CD4-positive, alpha-beta T cell (primary cell): ENCODE data around the gene ZBTB47. TPM values are rescaled to one million over a fixed set of nuclear protein-coding genes. Genes with fewer than 3 reads are reported as not detected.
A peak's percentile ranks its signal among the peaks of the same experiment; 100 is the strongest.

Experiments used
- ATAC-seq: fragments of 200-7000 bp; cut with Tn5 transposase; one replicate; pipeline ENCODE4 v1.10.0; 2022; ENCODE audit warnings: mild to moderate bottlenecking; ENCODE audit not compliant: poor library complexity
- CTCF ChIA-PET: fragments of 350-600 bp; sonication (Branson Sonifier 250); formaldehyde crosslinking; loops from one replicate; lab custom pipeline; 2021; ENCODE audit warnings: antibody characterized with exemption, inconsistent platforms; lab: Charles Lee
- POLR2A ChIA-PET: fragments of 350-600 bp; sonication (Branson Sonifier 250); formaldehyde crosslinking; loops from one replicate; lab custom pipeline; 2021; ENCODE audit warnings: antibody characterized with exemption, inconsistent platforms; lab: Charles Lee
- DNase-seq, 14 experiments: peaks; one replicate each; pipeline ENCODE4 v3.0.0-alpha.2; 2013 to 2020; ENCODE audit warnings: mixed read lengths in 2 of 14
- H3K27ac ChIP-seq, 2 donors: one replicate each; pipeline versions ENCODE4 v1.5.1 to v1.7.0; 2013; ENCODE audit warnings: low read length in 2 of 2, low read depth in 1 of 2, mild to moderate bottlenecking in 1 of 2
- H3K27me3 ChIP-seq, 2 experiments: 1 replicate in 1 of 2; 2 replicates in 1 of 2; pipeline versions ENCODE4 v1.6.1 to v1.7.0; 2013; ENCODE audit warnings: low read length in 2 of 2, control low read depth in 1 of 2, mild to moderate bottlenecking in 1 of 2, moderate library complexity in 1 of 2; ENCODE audit not compliant: insufficient read depth in 2 of 2, control insufficient read depth in 1 of 2
- H3K36me3 ChIP-seq: one replicate; pipeline ENCODE4 v1.6.1; 2013; ENCODE audit warnings: low read length, control low read depth; ENCODE audit not compliant: insufficient read depth
- H3K4me1 ChIP-seq: one replicate; pipeline ENCODE4 v1.6.1; 2013; ENCODE audit warnings: low read length, control low read depth; ENCODE audit not compliant: insufficient read depth
- H3K4me3 ChIP-seq: one replicate; pipeline ENCODE4 v1.5.1; 2013; ENCODE audit warnings: mild to moderate bottlenecking, low read length, moderate library complexity
- H3K9me3 ChIP-seq, 2 experiments: 1 replicate in 1 of 2; 2 replicates in 1 of 2; pipeline versions ENCODE4 v1.6.1 to v1.7.0; 2013; ENCODE audit warnings: low read length in 2 of 2, mild to moderate bottlenecking in 2 of 2, control low read depth in 1 of 2, moderate library complexity in 1 of 2; ENCODE audit not compliant: control insufficient read depth in 1 of 2, insufficient read depth in 1 of 2
- H3K27ac Mint-ChIP-seq: one replicate; pipeline ENCODE4 v1.8.0; 2020; ENCODE audit warnings: mixed read lengths
- H3K27me3 Mint-ChIP-seq: one replicate; pipeline ENCODE4 v1.8.0; 2021; ENCODE audit warnings: mixed read lengths
- H3K36me3 Mint-ChIP-seq: one replicate; pipeline ENCODE4 v1.8.0; 2021; ENCODE audit warnings: low read depth, mixed read lengths
- H3K4me1 Mint-ChIP-seq: one replicate; pipeline ENCODE4 v1.8.0; 2021; ENCODE audit warnings: low read depth, mixed read lengths
- H3K4me3 Mint-ChIP-seq: one replicate; pipeline ENCODE4 v1.8.0; 2020; ENCODE audit warnings: mild to moderate bottlenecking, mixed read lengths
- H3K9me3 Mint-ChIP-seq: one replicate; pipeline ENCODE4 v1.8.0; 2020; ENCODE audit warnings: mixed read lengths
- intact Hi-C, 2 experiments: fragments of 100-400 bp; cut with DNase I in 1 of 2; cut with micrococcal nuclease in 1 of 2; formaldehyde crosslinking; loops; one replicate each; pipeline versions ENCODE4 v1.15.1 to v1.9.0; 2023 to 2025; cut with DNase I, micrococcal nuclease
- total RNA-seq, 174 experiments: library from RNA in 2 of 174; stranded (reverse) in 2 of 174; gene quantifications; one replicate each; pipeline ENCODE4 v1.2.3 and lab custom pipeline; 2021 to 2026
- TF ChIP-seq, protein P1 (sequence below): fragments of 200-600 bp; IDR thresholded peaks from one replicate; pipeline ENCODE4 v1.8.0; 2022; ENCODE audit warnings: antibody characterized with exemption, mild to moderate bottlenecking

ZBTB47 gene
- total RNA-seq, 2 experiments from 2014 or later, result 0.47 to 0.80 TPM

- intact Hi-C loops, result loop anchor here in 1 of 2 experiments (5.0 kb wide), 1 partner anchor 34 kb away; no protein-coding TSS in a partner anchor
- Mint-ChIP-seq H3K27ac (peak overlapping the region; percentile 37), H3K9me3 (no peaks in the 10 kb centered on the region), H3K4me1 (peaks cover 73% of the 10 kb centered on the region), H3K27me3 (no peaks in the 10 kb centered on the region), H3K36me3 (peaks cover 62% of the 10 kb centered on the region), H3K4me3 (peak overlapping the region; percentile 1)
- no peaks in the 10 kb centered on the region for H3K27me3 ChIP-seq
- peak; percentile 48 for ATAC-seq
- TF ChIP-seq, protein P1, sequence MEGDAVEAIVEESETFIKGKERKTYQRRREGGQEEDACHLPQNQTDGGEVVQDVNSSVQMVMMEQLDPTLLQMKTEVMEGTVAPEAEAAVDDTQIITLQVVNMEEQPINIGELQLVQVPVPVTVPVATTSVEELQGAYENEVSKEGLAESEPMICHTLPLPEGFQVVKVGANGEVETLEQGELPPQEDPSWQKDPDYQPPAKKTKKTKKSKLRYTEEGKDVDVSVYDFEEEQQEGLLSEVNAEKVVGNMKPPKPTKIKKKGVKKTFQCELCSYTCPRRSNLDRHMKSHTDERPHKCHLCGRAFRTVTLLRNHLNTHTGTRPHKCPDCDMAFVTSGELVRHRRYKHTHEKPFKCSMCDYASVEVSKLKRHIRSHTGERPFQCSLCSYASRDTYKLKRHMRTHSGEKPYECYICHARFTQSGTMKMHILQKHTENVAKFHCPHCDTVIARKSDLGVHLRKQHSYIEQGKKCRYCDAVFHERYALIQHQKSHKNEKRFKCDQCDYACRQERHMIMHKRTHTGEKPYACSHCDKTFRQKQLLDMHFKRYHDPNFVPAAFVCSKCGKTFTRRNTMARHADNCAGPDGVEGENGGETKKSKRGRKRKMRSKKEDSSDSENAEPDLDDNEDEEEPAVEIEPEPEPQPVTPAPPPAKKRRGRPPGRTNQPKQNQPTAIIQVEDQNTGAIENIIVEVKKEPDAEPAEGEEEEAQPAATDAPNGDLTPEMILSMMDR, result peak; percentile 46
- ChIA-PET POLR2A (interaction anchor here (1.1 to 4.4 kb wide), 3 partner anchors 13 to 31 kb away, joined by 4 to 17 read pairs (median 8); partner anchors contain the start of genes NKTR, SEC22C and SS18L2), CTCF (interaction anchor here (0.7 to 2.0 kb wide), 14 partner anchors 12 to 111 kb away, joined by 3 to 20 read pairs (median 4); partner anchors contain the start of genes NKTR, SEC22C, SS18L2 and VIPR1)
- no peak overlapping the region for H3K27ac ChIP-seq
- H3K9me3 ChIP-seq, result no peaks in the 10 kb centered on the region
- no peak overlapping the region for H3K4me3 ChIP-seq
- peaks cover 17% of the 10 kb centered on the region for H3K4me1 ChIP-seq
- peaks cover 23% of the 10 kb centered on the region for H3K36me3 ChIP-seq
- DNase-seq, result peak in 3 of 14 experiments; percentile 27 to 51 (median 37)
Observed at GRCh38 chr3:42613462-42613861, 40.0 kb upstream of the ZBTB47 start.

GRCh38 chr3:42631620-42632019 is 21.9 kb upstream of the ZBTB47 start:
- peak overlapping the region; percentile 3 for H3K27ac Mint-ChIP-seq

DNA sequence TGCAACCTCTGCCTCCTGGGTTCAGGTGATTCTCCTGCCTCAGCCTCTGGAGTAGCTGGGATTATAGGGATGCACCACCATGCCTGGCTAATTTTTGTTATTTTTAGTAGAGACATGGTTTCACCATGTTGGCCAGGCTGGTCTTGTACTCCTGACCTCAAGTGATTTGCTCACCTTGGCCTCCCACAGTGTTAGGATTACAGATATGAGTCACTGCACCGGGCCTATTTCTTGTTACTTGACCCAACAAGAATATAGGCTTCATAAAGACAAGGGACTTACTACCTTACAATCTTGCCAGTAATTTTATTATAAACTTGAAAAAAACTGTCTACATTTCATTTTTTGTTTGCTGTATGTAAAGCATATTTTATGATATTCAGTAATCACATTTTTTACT is 21.4 kb upstream of the ZBTB47 start:
- intact Hi-C loops, result loop anchor here in 1 of 2 experiments (10.0 kb wide), 1 partner anchor 47 kb away; the partner anchor contains the start of gene SEC22C
- no peaks in the 10 kb centered on the region for H3K9me3 ChIP-seq
- Mint-ChIP-seq H3K4me3 (no peak overlapping the region), H3K27ac (no peak overlapping the region), H3K4me1 (peaks cover 4% of the 10 kb centered on the region), H3K27me3 (no peaks in the 10 kb centered on the region), H3K36me3 (peaks cover 75% of the 10 kb centered on the region), H3K9me3 (no peaks in the 10 kb centered on the region)
- peaks cover 82% of the 10 kb centered on the region for H3K36me3 ChIP-seq
- H3K4me1 ChIP-seq, result no peaks in the 10 kb centered on the region
- no peak overlapping the region for H3K27ac ChIP-seq
- ATAC-seq (no peak), DNase-seq (no peak)
- CTCF ChIA-PET, result no interaction called here
- no peak overlapping the region for H3K4me3 ChIP-seq
- POLR2A ChIA-PET, result no interaction called here
- H3K27me3 ChIP-seq, result no peaks in the 10 kb centered on the region
- TF ChIP-seq, protein P1, result no peak

More at GRCh38 chr3:42631620-42632019, 21.9 kb upstream of the ZBTB47 start:
- Mint-ChIP-seq H3K4me3 (no peak overlapping the region), H3K36me3 (peaks cover 76% of the 10 kb centered on the region), H3K9me3 (no peaks in the 10 kb centered on the region), H3K4me1 (peaks cover 4% of the 10 kb centered on the region), H3K27me3 (no peaks in the 10 kb centered on the region)
- ChIA-PET POLR2A (no interaction called here), CTCF (no interaction called here)
- DNase-seq (no peak), ATAC-seq (no peak)
- TF ChIP-seq, protein P1, result no peak
- H3K36me3 ChIP-seq, result peaks cover 83% of the 10 kb centered on the region
- H3K27ac ChIP-seq, result no peak overlapping the region
- H3K9me3 ChIP-seq, result no peaks in the 10 kb centered on the region
- H3K4me1 ChIP-seq, result no peaks in the 10 kb centered on the region
- no peak overlapping the region for H3K4me3 ChIP-seq
- intact Hi-C loops, result loop anchor here in 1 of 2 experiments (10.0 kb wide), 1 partner anchor 47 kb away; the partner anchor contains the start of gene SEC22C
- no peaks in the 10 kb centered on the region for H3K27me3 ChIP-seq
